Measurements from ENCODE around the gene DUSP15. TPM values are rescaled to one million over a fixed set of nuclear protein-coding genes. Genes with fewer than 3 reads are reported as not detected.

DUSP15 gene
- total and polyA plus RNA-seq, 2 of the 8 experiments (the other 6 are each of a cell fraction or from before 2014, with no cell fraction given) = 0.91 to 3.2 TPM

DNA sequence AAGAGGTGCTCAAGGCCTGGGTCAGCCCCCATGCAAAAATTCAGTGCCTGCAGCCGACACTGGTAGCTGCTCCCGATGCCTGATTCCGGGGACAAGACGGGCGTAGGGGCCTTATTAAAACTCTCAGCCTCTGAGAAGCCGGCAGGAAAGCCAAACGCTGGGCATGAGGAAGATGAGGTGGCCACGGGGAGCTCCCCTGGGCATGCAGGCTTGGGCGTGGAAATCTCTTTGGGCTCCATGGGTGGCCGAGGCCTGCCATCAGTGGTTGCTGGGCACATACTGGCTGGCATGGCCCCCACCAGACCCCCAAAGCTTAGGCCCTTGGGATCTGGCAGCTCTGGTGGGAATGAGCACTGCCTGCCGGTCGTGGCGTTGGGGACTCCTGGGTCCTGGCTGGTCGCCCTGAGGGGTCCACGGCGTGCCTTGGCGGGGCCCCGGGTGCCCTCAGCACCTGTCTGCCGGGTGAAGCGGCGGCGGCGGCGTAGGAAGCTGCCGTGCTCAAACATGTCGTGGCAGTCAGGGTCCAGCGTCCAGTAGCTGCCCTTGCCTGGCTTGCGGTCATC, 25.5 kb downstream of the DUSP15 start:
- DNase-seq (ENCODE audit: low read depth in 1 of 2, low spot score in 2 of 2) = no peak
- H3K9me3 ChIP-seq (ENCODE audit: insufficient read depth in 2 of 2, low read depth in 1 of 2, low read length in 1 of 2) = no peaks in the 10 kb centered on the region
- CTCF ChIA-PET (ENCODE audit: partially characterized antibody) = interaction anchor here (0.6 to 4.2 kb wide), 16 partner anchors 10 to 804 kb away, joined by 3 to 44 read pairs (median 4); no protein-coding TSS in a partner anchor
- H3K79me2 ChIP-seq (ENCODE audit: control insufficient read depth in 1 of 2, insufficient read depth in 2 of 2, low read length in 2 of 2) = no peaks in the 10 kb centered on the region
- no peak overlapping the region for H3K23ac ChIP-seq (ENCODE audit: insufficient read length)
- H2BK5ac ChIP-seq (ENCODE audit: low read depth, low read length) = no peak overlapping the region
- H3K36me3 ChIP-seq (ENCODE audit: control insufficient read depth in 2 of 4, insufficient read depth in 4 of 4, low read length in 3 of 4) = no peaks in the 10 kb centered on the region
- no peak overlapping the region for H4K8ac ChIP-seq (ENCODE audit: extremely low read depth, insufficient read depth, low read length)
- no peak overlapping the region for H3K9ac ChIP-seq (replicated peaks in 1 of 4; ENCODE audit: extremely low read depth in 1 of 4, low read depth in 3 of 4, low read length in 3 of 4)
- no peak overlapping the region for H3K4me3 ChIP-seq (ENCODE audit: extremely low read depth in 1 of 4, insufficient read depth in 2 of 4, low read depth in 3 of 4, low read length in 4 of 4)
- H3K27ac ChIP-seq (ENCODE audit: low read depth, low read length) = no peak overlapping the region
- H4K5ac ChIP-seq (ENCODE audit: insufficient read length, low read depth, low read length) = no peak overlapping the region
- TF ChIP-seq RAD21 (IDR thresholded peaks at IDR 0.05 in 1 of 2, conservative IDR thresholded peaks at IDR 0.05 in 1 of 2; ENCODE audit: low read depth in 2 of 2, low read length in 2 of 2) (no peak), POLR2AphosphoS5 (IDR thresholded peaks at IDR 0.05; ENCODE audit: low read depth, low read length) (no peak), ZNF274 (IDR thresholded peaks at IDR 0.05; ENCODE audit: borderline replicate concordance, extremely low read depth, low read length) (no peak), EZH2 (IDR thresholded peaks at IDR 0.05; ENCODE audit: low read depth, low read length, severe bottlenecking) (no peak), EP300 (IDR thresholded peaks at IDR 0.05; ENCODE audit: borderline replicate concordance in 1 of 2, low read depth in 2 of 2, low read length in 2 of 2) (no peak), GTF2F1 (IDR thresholded peaks at IDR 0.05; ENCODE audit: borderline replicate concordance, low read depth, low read length) (no peak), TBP (IDR thresholded peaks at IDR 0.05; ENCODE audit: low read depth, low read length) (no peak), ASH2L (IDR thresholded peaks at IDR 0.05; ENCODE audit: low read length) (no peak)
- H2AFZ ChIP-seq (ENCODE audit: low read length) = no peak overlapping the region
- H3K23me2 ChIP-seq (ENCODE audit: low read depth, low read length) = peaks cover 4% of the 10 kb centered on the region
- H3K14ac ChIP-seq (ENCODE audit: insufficient read length) = no peak overlapping the region
- H2BK120ac ChIP-seq (replicated peaks; ENCODE audit: low read depth, low read length) = no peak overlapping the region
- FAIRE-seq = no peak
- POLR2A ChIA-PET (ENCODE audit: partially characterized antibody) = no interaction called here
- H3K18ac ChIP-seq (ENCODE audit: extremely low read depth, low read length) = no peak overlapping the region
- H3K4me1 ChIP-seq (replicated peaks in 1 of 4; ENCODE audit: control insufficient read depth in 3 of 4, insufficient read depth in 4 of 4, low read length in 3 of 4) = peaks cover 4 to 38% (median 33%) of the 10 kb centered on the region in 4 experiments
- H3K79me1 ChIP-seq (ENCODE audit: low read depth, low read length) = no peaks in the 10 kb centered on the region
- H3K4me2 ChIP-seq (ENCODE audit: insufficient read depth in 1 of 2, low read depth in 2 of 2, low read length in 2 of 2) = no peak overlapping the region
- H3K4ac ChIP-seq (replicated peaks; ENCODE audit: insufficient read length, low read depth, low read length) = no peak overlapping the region
- H4K20me1 ChIP-seq (replicated peaks in 1 of 2; ENCODE audit: control insufficient read depth in 1 of 2, insufficient read depth in 2 of 2, low read length in 2 of 2) = no peaks in the 10 kb centered on the region
- H3K56ac ChIP-seq (replicated peaks; ENCODE audit: insufficient read length, low read depth, low read length) = no peak overlapping the region
- H2BK20ac ChIP-seq (ENCODE audit: low read length) = no peak overlapping the region
- H2AK5ac ChIP-seq (ENCODE audit: low read depth, low read length) = no peak overlapping the region
- peaks cover 5 to 20% (median 13%) of the 10 kb centered on the region in 4 experiments for H3K27me3 ChIP-seq (replicated peaks in 1 of 4; ENCODE audit: control insufficient read depth in 3 of 4, extremely low read depth in 1 of 4, insufficient read depth in 3 of 4, low read length in 3 of 4)
- H2BK12ac ChIP-seq (ENCODE audit: low read depth, low read length) = no peak overlapping the region
- H2BK15ac ChIP-seq (ENCODE audit: low read length) = no peak overlapping the region
- no peak overlapping the region for H4K91ac ChIP-seq (replicated peaks; ENCODE audit: insufficient read length, low read length)
- WGBS, 2 experiments (ENCODE audit: extremely low coverage in 1 of 2, insufficient coverage in 1 of 2, insufficient read length in 1 of 2, insufficient replicate concordance in 2 of 2, low coverage in 1 of 2, low lambda C conversion rate in 2 of 2, missing lambda C conversion rate in 1 of 2) = 93% methylated on average over 28 of the region's 28 CpGs; no CpG with 5 or more reads in 1 of the 2 experiments

Data from H1 (cell line).